ENCODE measurements around the gene TMEM168.

GRCh38 chr7:112800486-112800885 lies 10.3 kb upstream of the TMEM168 start:
- TF ChIP-seq, protein P1, sequence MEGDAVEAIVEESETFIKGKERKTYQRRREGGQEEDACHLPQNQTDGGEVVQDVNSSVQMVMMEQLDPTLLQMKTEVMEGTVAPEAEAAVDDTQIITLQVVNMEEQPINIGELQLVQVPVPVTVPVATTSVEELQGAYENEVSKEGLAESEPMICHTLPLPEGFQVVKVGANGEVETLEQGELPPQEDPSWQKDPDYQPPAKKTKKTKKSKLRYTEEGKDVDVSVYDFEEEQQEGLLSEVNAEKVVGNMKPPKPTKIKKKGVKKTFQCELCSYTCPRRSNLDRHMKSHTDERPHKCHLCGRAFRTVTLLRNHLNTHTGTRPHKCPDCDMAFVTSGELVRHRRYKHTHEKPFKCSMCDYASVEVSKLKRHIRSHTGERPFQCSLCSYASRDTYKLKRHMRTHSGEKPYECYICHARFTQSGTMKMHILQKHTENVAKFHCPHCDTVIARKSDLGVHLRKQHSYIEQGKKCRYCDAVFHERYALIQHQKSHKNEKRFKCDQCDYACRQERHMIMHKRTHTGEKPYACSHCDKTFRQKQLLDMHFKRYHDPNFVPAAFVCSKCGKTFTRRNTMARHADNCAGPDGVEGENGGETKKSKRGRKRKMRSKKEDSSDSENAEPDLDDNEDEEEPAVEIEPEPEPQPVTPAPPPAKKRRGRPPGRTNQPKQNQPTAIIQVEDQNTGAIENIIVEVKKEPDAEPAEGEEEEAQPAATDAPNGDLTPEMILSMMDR (IDR thresholded peaks at IDR 0.05; ENCODE audit: low read length) = no peak
- no peak for TF ChIP-seq EZH2 (IDR thresholded peaks at IDR 0.05; ENCODE audit: borderline replicate concordance, low read length)
